GM12878 (cell line): Measurements from ENCODE around the gene FBXW8.

Source experiments
- CTCF ChIP-seq, 3 experiments: IDR thresholded peaks in 2 of 3; conservative IDR thresholded peaks in 1 of 3; 2 replicates each; pipeline ENCODE4 v1.5.1; 2011; ENCODE audit warnings: low read depth in 3 of 3, low read length in 3 of 3, mild to moderate bottlenecking in 3 of 3, control low read depth in 2 of 3, moderate library complexity in 2 of 3, inconsistent platforms in 1 of 3, mixed read lengths in 1 of 3; ENCODE audit not compliant: control insufficient read depth in 2 of 3, insufficient read depth in 1 of 3; ENCODE audit errors: extremely low read depth in 1 of 3
- E2F8 ChIP-seq: fragments of 450-650 bp; IDR thresholded peaks from 2 replicates; pipeline ENCODE4 v1.6.1; 2018; ENCODE audit warnings: mild to moderate bottlenecking, low read depth, moderate library complexity; ENCODE audit not compliant: partially characterized antibody
- EZH2 ChIP-seq: IDR thresholded peaks from 2 replicates; pipeline ENCODE4 v1.6.1; 2012; ENCODE audit warnings: low read depth, mild to moderate bottlenecking, control low read depth, inconsistent platforms, low read length, borderline replicate concordance; ENCODE audit not compliant: control insufficient read depth
- NR2C2 ChIP-seq: IDR thresholded peaks from 2 replicates; pipeline ENCODE4 v1.6.1; 2011; ENCODE audit warnings: borderline replicate concordance, low read depth; ENCODE audit not compliant: control insufficient read depth, insufficient read length
- POLR2A ChIP-seq: IDR thresholded peaks from 2 replicates; pipeline ENCODE4 v1.6.1; 2011; ENCODE audit warnings: low read depth, mild to moderate bottlenecking, low read length
- RAD21 ChIP-seq: IDR thresholded peaks from 2 replicates; pipeline ENCODE4 v1.6.1; 2011; ENCODE audit warnings: mild to moderate bottlenecking, low read depth, low read length, moderate library complexity; ENCODE audit not compliant: insufficient read depth
- RELA ChIP-seq: fragments of 450-650 bp; IDR thresholded peaks from 2 replicates; pipeline ENCODE4 v1.8.0; 2014; ENCODE audit warnings: borderline replicate concordance; ENCODE audit not compliant: partially characterized antibody
- RFX5 ChIP-seq: IDR thresholded peaks from 2 replicates; pipeline ENCODE4 v1.6.1; 2011; ENCODE audit warnings: low read depth, low read length, improper control_type of control experiment
- SREBF1 ChIP-seq: IDR thresholded peaks from 2 replicates; pipeline ENCODE4 v1.6.1; 2012; ENCODE audit warnings: mild to moderate bottlenecking, low read length
- YBX1 ChIP-seq: fragments of 450-650 bp; IDR thresholded peaks from 2 replicates; pipeline ENCODE4 v1.6.1; 2016; ENCODE audit warnings: antibody characterized with exemption

GRCh38 chr12:117009759-117010158 lies 99.0 kb downstream of the FBXW8 start:
- TF ChIP-seq CTCF (IDR thresholded peaks at IDR 0.05 in 2 of 3, conservative IDR thresholded peaks at IDR 0.05 in 1 of 3; ENCODE audit: control insufficient read depth in 2 of 3, extremely low read depth in 1 of 3, insufficient read depth in 1 of 3, low read depth in 3 of 3, low read length in 3 of 3) (no peak), EZH2 (no peak), RFX5 (no peak), SREBF1 (no peak), E2F8 (no peak), YBX1 (no peak), RAD21 (no peak), NR2C2 (no peak), POLR2A (no peak), RELA (no peak)
